Esophagus muscularis mucosa (tissue), 2 donors: ENCODE measurements around the gene HPS1.

Source experiments
- EP300 ChIP-seq: sonication (generic); formaldehyde crosslinking; IDR thresholded peaks from one replicate; pipeline ENCODE4 v1.6.1; 2017; ENCODE audit warnings: antibody characterized with exemption
- POLR2A ChIP-seq: fragments of 450-650 bp; IDR thresholded peaks from one replicate; pipeline ENCODE4 v1.6.1; 2017; ENCODE audit warnings: antibody characterized with exemption, moderate library complexity, mild to moderate bottlenecking, low read depth

- no peak for TF ChIP-seq EP300
- no peak for TF ChIP-seq POLR2A
These were observed 28.6 kb downstream of the HPS1 start for GRCh38 chr10:98417973-98418664.
